Neural crest cell (in vitro differentiated cells): ENCODE measurements around the gene NDST1. TPM values are rescaled to one million over a fixed set of nuclear protein-coding genes. Genes with fewer than 3 reads are reported as not detected.

Experiments used
- DNase-seq: peaks from one replicate; pipeline ENCODE4 v3.0.0; 2021; ENCODE audit warnings: low read depth, mixed read lengths, low spot score
- H3K27ac Mint-ChIP-seq: one replicate; pipeline ENCODE4 v1.8.0; 2021; ENCODE audit warnings: mild to moderate bottlenecking, mixed read lengths; ENCODE audit not compliant: unreplicated experiment
- H3K27me3 Mint-ChIP-seq: 2 replicates; pipeline ENCODE4 v1.8.0; 2021; ENCODE audit warnings: low read depth, mild to moderate bottlenecking, mixed read lengths
- H3K36me3 Mint-ChIP-seq: 2 replicates; pipeline ENCODE4 v1.8.0; 2021; ENCODE audit warnings: low read depth, mild to moderate bottlenecking, mixed read lengths
- H3K4me1 Mint-ChIP-seq: 2 replicates; pipeline ENCODE4 v1.8.0; 2021; ENCODE audit warnings: mixed read lengths
- H3K4me3 Mint-ChIP-seq: one replicate; pipeline ENCODE4 v1.8.0; 2021; ENCODE audit warnings: mild to moderate bottlenecking, mixed read lengths
- H3K9me3 Mint-ChIP-seq: 2 replicates; pipeline ENCODE4 v1.8.0; 2021; ENCODE audit warnings: mixed read lengths
- total RNA-seq: library from RNA; stranded (reverse); gene quantifications from 2 replicates; pipeline ENCODE4 v1.2.1, GENCODE V29; 2021
- TF ChIP-seq, protein P1 (sequence below): fragments of 200-600 bp; sonication (generic); conservative IDR thresholded peaks from 2 replicates; pipeline ENCODE4 v1.5.0; 2021; ENCODE audit warnings: antibody characterized with exemption, mild to moderate bottlenecking

NDST1 gene
- total RNA-seq, 1 donor from 2014 or later: 112 TPM

GRCh38 chr5:150487199-150488061, 20.5 kb upstream of the NDST1 start:
- Mint-ChIP-seq H3K27me3 (no peaks in the 10 kb centered on the region), H3K27ac (peak overlapping the region; percentile 83), H3K4me3 (peak overlapping the region; percentile 89), H3K4me1 (peaks cover 71% of the 10 kb centered on the region), H3K9me3 (no peaks in the 10 kb centered on the region), H3K36me3 (no peaks in the 10 kb centered on the region)
- DNase-seq: no peak
- TF ChIP-seq, protein P1, sequence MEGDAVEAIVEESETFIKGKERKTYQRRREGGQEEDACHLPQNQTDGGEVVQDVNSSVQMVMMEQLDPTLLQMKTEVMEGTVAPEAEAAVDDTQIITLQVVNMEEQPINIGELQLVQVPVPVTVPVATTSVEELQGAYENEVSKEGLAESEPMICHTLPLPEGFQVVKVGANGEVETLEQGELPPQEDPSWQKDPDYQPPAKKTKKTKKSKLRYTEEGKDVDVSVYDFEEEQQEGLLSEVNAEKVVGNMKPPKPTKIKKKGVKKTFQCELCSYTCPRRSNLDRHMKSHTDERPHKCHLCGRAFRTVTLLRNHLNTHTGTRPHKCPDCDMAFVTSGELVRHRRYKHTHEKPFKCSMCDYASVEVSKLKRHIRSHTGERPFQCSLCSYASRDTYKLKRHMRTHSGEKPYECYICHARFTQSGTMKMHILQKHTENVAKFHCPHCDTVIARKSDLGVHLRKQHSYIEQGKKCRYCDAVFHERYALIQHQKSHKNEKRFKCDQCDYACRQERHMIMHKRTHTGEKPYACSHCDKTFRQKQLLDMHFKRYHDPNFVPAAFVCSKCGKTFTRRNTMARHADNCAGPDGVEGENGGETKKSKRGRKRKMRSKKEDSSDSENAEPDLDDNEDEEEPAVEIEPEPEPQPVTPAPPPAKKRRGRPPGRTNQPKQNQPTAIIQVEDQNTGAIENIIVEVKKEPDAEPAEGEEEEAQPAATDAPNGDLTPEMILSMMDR: no peak

GRCh38 chr5:150488519-150489359, 19.2 kb upstream of the NDST1 start:
- no peaks in the 10 kb centered on the region for H3K27me3 Mint-ChIP-seq
- H3K36me3 Mint-ChIP-seq: no peaks in the 10 kb centered on the region
- TF ChIP-seq, protein P1: no peak
- peaks cover 66% of the 10 kb centered on the region for H3K4me1 Mint-ChIP-seq
- H3K27ac Mint-ChIP-seq: peak overlapping the region; percentile 40
- no peaks in the 10 kb centered on the region for H3K9me3 Mint-ChIP-seq
- DNase-seq: no peak
- H3K4me3 Mint-ChIP-seq: peak overlapping the region; percentile 89

GRCh38 chr5:150489360-150490295, 18.3 kb upstream of the NDST1 start:
- peaks cover 66% of the 10 kb centered on the region for H3K4me1 Mint-ChIP-seq
- no peaks in the 10 kb centered on the region for H3K36me3 Mint-ChIP-seq
- H3K27me3 Mint-ChIP-seq: no peaks in the 10 kb centered on the region
- H3K4me3 Mint-ChIP-seq: peak overlapping the region; percentile 89
- H3K27ac Mint-ChIP-seq: no peak overlapping the region
- no peak for DNase-seq
- H3K9me3 Mint-ChIP-seq: no peaks in the 10 kb centered on the region
- TF ChIP-seq, protein P1: no peak

DNA sequence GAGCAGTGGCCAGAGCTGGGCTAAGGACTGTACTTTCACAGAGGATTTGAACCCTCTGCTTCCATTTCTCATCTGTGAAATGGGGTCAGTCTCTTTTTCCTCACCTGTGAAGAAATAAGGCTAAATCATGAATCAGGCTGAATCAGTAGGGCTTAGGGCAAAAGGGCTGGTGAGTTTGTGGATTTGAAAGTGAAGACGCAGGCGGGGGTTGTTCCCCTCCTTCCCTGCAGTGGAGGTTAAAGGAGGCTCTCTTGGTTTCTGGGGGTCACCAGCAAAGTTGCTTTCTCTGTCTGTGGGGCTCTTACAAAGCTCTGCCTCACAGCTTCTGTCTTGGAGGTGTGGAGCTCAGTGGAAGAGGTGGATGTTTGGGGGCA, 17.6 kb upstream of the NDST1 start:
- Mint-ChIP-seq H3K4me3 (peak overlapping the region; percentile 61), H3K36me3 (no peaks in the 10 kb centered on the region), H3K9me3 (no peaks in the 10 kb centered on the region), H3K27me3 (no peaks in the 10 kb centered on the region), H3K4me1 (peaks cover 59% of the 10 kb centered on the region), H3K27ac (no peak overlapping the region)
- TF ChIP-seq, protein P1: no peak
- DNase-seq: no peak

DNA sequence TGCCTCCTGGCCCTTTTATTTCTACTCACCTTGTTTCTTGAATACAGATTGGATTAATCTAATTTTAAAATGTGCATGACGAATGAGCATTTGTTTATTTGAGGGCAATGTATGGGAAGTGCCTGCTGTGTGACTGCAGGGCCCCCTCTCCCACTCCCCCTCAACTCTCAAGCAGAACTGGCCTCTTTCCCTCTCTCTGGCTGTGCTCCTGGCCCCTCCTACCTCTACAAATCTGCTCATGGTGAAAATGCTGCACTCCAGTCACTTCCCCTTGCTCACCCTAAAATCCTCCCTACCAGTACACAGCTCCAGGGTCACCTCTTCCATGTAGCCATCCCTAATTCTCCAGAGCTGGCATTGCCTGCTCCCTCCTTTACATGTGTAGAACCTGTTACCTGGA, 17.2 kb upstream of the NDST1 start:
- H3K4me1 Mint-ChIP-seq: peaks cover 61% of the 10 kb centered on the region
- no peaks in the 10 kb centered on the region for H3K27me3 Mint-ChIP-seq
- DNase-seq: no peak
- H3K4me3 Mint-ChIP-seq: peak overlapping the region; percentile 61
- no peaks in the 10 kb centered on the region for H3K36me3 Mint-ChIP-seq
- TF ChIP-seq, protein P1: no peak
- no peak overlapping the region for H3K27ac Mint-ChIP-seq
- H3K9me3 Mint-ChIP-seq: no peaks in the 10 kb centered on the region
